GM19455 (cell line): ENCODE data around the gene DEPDC5.
"Not testable (repeated sequence)": the region's sequence is repeated elsewhere in the genome, so short reads cannot be mapped to it uniquely, and the experiment has no call there.

Experiments used
- ATAC-seq: cut with Tn5 transposase; IDR thresholded peaks from one replicate; pipeline ENCODE4 v1.9.1; 2021; ENCODE audit not compliant: unreplicated experiment

The DEPDC5 gene

GRCh38 chr22:31753634-31754501 is at the start of gene DEPDC5:
Gene DEPDC5 (plus strand): TSS chr22:31754019. CDS start chr22:31754922, 903 bp downstream.
- peak; percentile 67 for ATAC-seq

DNA sequence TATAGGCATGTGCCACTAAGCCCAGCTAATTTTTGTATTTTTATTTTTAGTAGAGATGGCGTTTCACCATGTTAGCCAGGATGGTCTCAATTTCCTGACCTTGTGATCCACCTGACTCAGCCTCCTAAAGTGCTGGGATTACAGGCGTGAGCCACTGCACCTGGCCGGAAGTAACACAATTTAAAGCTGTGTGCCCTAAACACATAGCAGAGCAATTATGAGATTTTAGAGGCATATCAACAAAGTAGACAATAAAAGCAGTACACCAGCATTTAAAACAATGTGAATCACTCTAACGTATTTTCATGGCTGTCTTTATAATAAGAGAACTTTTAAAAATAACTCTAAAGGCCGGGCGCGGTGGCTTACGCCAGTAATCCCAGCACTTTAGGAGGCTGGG is 46.3 kb upstream of the DEPDC5 start:
- ATAC-seq, result no peak

DNA sequence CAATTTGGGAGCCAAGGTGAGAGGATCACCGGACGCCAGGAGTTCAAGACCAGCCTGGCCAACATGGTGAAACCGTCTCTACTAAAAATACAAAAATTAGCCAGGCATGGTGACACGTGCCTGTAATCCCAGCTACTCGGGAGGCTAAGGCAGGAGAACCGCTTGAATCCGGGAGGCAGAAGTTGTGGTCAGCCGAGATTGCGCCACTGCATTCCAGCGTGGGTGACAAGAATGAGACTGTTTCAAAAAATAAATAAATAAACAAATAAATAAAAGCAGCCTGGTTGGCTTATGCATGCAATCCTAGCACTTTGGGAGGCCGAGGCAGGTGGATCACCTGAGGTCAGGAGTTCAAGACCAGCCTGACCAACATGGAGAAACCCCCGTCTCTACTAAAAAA is 42.6 kb upstream of the DEPDC5 start:
- ATAC-seq, result not testable (repeated sequence)

DNA sequence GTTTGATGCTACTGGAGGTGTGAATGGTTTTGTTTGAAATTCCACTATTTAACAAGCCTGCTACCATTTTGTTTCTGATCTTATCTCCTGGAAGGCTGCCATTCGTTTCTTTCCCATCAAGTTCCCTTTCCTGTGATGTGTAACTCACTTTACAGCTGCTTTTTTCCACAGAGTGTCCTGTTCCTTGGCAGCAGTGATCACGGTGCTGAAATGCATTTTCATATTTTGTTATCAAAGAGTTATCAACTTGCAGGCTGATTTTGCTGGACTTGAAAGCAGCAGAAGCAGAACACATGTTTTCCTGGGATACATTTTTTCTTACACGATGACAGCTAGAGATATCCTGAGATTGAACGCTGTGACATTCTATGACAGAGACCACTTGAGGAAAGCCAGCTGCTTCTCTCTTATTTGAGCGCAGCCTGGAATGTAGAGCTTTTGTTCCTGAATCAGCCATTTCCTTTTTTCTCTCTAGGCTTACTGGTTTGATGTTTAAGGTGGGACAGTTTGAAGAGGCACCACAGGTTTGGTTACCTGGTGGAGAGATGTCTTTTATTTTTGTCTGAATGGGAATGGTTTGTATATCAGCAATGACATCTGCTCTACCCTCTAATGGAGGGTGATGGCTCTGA is 38.6 kb upstream of the DEPDC5 start:
- no peak for ATAC-seq

- ATAC-seq, result no peak
These were observed 33.9 kb upstream of the DEPDC5 start for GRCh38 chr22:31719850-31720471.

GRCh38 chr22:31723723-31724122 is 30.1 kb upstream of the DEPDC5 start:
- ATAC-seq, result no peak

DNA sequence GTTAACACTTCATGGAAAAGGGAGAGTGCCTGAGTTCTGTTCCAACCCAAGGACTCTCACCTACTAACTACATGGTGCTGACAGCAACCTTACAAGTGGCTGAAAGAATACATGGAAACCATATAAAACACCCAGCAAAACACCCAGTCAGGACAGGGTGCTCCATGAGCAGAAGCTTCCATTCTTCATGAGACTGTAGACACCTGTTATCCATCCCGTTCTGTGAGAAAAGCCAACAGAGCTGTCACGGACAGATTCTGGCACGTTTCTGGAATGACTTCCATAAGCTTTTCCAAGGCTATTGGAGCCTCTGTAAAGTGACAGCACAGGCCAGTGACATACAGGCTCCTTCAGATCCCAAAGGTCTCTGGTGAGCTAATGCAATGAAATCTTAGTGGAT is 27.1 kb upstream of the DEPDC5 start:
- ATAC-seq, result no peak

DNA sequence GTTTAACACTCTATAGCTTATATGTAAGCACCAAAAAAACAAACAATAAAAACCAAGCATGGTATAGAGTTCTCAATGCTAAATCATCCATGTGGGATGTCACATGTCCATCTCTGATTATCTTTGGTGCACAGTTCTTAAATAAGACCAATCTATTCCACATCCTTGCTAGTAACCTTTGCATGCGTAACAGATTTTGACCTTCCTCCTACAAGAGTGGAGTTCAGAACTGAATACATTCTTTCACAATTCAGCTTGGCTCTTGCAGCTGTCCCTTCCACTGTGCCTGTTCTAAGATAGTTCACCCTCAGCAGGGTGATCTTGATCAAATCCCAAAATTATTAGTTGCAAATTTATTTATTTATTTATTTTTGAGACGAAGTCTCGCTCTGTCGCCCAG is 25.0 kb upstream of the DEPDC5 start:
- no peak for ATAC-seq

GRCh38 chr22:31730344-31730711 is 23.5 kb upstream of the DEPDC5 start:
- no peak for ATAC-seq

GRCh38 chr22:31732089-31732829 is 21.6 kb upstream of the DEPDC5 start:
- ATAC-seq, result no peak

DNA sequence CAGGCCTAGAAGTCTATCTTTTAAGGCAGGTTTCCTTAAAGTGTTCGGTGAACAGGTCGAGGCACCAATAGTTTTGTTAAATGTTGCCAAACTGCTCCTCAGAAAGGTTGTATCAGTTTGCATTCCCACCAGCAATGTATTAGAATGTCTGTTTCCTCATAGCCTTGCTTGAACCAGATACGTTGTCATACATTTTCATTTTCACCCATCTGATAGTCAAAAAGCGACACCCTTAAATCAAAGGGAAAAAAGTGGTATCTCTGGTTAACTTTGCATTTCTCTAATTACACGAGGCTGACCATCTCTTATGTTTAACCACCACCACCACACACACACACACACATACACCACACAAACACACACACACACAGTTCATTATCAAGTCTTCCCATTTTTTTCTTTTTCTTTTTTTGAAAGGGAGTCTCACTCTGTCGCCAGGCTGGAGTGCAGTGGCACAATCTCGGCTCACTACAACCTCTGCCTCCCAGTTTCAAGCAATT is 20.2 kb upstream of the DEPDC5 start:
- ATAC-seq, result no peak

GRCh38 chr22:31734512-31734911 is 19.3 kb upstream of the DEPDC5 start:
- no peak for ATAC-seq

DNA sequence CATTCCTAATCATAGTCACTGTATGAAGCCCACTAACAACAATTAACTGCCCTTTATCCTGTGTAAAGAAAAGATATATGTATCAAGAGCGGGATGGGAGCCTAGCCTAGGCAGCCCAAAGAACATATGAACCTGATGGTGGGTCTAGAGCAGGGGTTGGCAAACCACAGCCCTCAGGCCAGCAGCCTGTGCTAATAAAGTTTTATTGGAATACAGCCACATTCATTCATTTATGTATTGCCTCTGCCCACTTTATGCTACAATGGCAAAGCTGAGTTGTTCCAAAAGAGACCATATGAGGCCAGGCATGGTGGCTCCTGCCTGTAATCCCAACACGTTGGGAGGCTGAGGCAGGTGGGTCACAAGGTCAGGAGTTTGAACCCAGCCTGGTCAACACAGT is 17.4 kb upstream of the DEPDC5 start:
- no peak for ATAC-seq

DNA sequence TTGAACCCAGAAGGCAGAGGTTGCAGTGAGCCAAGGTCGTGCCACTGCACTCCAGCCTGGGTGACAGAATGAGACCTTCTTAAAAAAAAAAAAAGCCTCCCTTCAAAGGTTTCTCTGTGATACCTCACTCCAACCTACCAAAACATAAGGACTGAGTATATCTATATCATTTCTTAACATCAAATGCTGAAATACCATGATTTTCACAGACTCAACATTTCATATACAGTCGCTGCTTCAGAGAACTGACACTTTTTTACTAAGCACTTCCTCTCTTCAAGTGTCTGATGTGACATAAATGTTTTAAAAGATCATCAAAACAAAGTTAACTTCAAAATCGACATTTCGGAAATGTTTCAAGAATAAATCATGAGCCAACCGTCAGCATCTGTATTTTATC is 15.9 kb upstream of the DEPDC5 start:
- no peak for ATAC-seq

DNA sequence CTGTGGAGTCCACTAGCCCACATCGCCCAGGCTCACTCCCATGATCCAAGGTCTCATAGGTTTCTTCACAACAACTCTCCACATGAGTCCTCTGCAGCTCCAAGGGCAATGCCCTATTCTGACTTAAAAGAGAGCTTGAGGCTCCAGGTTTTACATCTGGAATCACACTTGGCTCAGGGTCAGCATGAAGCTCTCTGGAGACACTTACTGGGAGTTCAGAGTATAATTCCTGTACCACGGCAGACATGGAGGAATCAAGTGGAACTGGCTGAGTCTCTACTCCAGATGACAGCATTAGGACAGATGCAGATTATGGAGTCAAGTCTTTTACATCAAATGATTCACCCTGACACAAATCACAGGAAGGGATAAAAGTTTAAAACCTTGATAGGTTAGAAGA is 15.3 kb upstream of the DEPDC5 start:
- ATAC-seq, result no peak

DNA sequence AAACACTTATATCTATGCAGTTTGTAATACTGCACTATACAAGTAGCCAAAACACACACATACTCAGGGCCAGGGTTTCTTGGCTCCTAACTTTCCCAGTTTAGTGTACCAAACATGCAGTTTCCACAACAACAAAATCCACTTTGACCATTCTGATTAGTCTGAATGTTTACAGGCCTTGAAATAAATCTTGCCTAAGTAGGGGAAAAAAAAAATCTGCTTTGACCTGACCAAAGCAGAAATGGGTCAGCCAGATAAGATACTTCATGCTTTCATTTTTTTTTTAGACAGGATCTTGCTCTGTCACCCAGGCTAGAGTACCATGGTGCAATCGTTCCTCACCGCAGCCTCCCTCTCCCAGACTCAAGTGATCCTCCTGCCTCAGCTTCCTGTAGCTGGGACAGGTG is 14.0 kb upstream of the DEPDC5 start:
- no peak for ATAC-seq

GRCh38 chr22:31740314-31740713 is 13.5 kb upstream of the DEPDC5 start:
- not testable (repeated sequence) for ATAC-seq

DNA sequence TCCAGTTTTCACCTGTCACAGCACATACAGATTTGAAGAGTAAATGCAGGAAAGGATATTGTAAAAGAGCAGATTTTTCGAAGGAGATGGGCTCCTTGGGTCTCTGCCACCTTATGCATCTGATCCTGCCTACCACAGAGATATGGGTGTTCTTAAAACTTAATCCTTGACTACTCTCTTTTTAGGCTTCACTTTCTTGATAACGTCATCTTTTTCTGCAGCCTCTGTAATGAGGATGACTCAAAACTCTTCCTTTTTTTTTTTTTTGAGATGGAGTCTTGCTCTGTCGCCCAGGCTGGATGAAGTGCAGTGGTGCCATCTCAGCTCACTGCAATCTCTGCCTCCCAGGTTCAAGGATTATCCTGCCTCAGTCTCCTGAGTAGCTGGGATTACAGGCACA is 11.7 kb upstream of the DEPDC5 start:
- no peak for ATAC-seq

- ATAC-seq, result no peak
These were observed 11.1 kb upstream of the DEPDC5 start for GRCh38 chr22:31742682-31743081.

DNA sequence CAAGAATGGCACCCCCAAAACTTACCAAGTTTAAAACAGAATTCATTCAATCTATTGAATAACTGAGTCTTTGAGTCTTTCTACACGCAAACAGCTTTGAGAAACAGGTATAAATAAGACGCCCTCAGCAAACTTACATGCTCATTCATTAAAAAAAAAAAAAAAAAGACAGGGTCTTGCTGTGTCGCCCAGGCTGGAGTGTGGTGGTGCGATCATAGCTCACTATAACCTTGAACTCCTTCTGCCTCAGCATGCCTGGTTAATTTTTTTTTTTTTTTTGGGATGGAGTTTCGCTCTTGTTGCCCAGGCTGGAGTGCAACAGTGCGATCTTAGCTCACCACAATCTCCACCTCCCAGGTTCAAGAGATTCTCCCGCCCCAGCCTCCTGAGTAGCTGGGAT is 9.9 kb upstream of the DEPDC5 start:
- ATAC-seq, result no peak

GRCh38 chr22:31747441-31747840 is 6.4 kb upstream of the DEPDC5 start:
- no peak for ATAC-seq
